Measurements from ENCODE around the gene LRMDA.

Gene LRMDA

DNA sequence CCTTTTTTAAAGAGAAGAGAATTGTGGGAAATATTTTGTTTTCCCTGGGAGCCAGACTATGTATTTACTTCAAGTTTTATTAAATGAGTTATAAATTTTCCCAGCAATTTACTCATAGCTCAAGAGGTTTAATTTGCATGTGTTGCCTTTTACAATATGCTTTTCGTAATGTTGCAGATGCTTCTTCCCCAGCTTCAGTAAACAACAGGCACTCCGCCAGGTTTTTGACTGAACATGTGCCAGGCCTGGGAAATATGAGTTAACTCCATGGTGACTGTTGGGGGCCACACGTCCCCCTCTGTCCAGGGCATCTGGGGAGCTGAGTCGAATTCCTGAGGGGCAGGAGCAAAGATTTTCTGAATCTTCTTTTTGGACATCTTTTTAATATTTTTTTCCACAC is 545.7 kb downstream of the LRMDA start:
- DNase-seq: no peak

DNA sequence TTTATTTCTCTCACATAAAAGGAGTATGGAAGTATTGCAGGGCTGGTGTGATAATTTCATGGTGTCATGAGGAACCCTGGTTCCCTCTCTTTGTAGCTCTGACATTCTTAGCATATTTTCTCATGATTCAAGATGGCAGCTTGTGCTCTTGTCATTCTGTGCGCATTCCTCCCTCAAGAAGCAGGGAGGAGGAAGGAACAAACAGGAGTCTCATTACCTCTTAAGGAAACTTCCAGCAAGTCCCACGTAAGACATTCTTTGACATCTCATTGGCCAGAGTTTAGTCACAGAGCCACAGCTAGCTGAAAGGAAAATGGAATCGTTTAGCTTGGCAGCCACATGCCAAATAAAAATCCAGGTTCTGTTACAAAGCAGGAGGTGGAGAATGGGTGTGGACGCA is 546.8 kb downstream of the LRMDA start:
- DNase-seq: no peak

DNA sequence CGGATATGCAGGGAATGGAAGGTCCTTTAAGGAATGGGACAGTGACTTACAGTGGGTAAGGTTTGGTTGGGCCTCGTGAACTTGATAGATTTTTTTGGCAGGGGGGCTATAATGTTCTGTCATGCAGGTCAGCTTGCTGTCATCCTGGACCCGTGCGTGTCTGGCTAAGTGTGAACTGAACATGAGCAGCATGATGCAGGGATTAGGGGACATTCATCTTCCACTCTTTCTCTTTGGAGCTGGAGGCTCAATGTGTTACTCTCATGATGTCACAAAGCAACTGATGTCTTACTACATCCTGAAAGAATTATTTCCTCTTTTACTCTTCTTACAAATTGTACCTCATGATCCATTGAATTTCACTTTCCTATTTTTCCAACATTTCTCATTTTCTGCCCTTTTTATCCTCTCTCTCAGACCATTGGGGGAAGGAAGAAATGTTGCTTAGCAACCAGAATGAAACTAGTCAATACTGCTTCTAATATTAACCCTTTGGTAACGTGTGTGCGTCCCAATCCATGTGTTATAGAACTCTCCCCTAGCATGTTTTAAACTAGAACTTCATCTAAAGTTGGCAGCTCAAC is 549.1 kb downstream of the LRMDA start:
- no peak for DNase-seq

DNA sequence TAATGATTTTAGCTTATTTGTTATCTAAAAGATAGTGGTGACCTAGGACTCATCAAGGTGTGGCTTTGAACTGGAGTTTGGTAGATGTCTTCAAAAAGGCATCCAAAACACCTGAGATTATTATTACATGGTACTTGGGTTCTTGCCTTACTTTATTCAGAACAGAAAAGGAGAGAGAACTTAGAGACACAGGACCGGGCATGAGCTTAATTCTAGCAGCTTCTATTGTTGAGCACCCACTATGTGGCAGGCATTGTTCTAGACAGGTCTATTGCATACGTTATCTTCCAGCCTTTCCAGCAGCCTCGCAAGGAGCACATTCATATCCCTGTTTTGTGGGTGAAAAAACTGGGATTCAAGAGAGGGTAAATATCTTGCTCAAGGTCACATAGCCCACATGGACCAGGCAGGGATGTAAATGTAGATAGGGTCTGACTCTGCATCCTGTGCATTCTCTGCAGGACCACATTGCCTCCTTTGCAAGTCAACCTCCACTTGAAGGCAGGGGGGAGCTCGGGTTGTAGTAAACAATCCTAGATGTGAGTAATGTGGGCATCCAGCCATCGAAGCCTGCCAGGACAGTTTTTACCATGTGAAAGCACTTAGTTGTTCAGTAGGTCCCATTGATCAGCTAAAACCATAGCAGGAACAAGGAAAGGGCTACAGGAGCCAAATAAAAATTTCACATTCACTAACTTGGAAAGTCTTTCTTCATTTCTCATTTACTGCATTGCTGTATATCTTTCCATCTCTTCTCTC is 551.4 kb downstream of the LRMDA start:
- no peak for DNase-seq

DNA sequence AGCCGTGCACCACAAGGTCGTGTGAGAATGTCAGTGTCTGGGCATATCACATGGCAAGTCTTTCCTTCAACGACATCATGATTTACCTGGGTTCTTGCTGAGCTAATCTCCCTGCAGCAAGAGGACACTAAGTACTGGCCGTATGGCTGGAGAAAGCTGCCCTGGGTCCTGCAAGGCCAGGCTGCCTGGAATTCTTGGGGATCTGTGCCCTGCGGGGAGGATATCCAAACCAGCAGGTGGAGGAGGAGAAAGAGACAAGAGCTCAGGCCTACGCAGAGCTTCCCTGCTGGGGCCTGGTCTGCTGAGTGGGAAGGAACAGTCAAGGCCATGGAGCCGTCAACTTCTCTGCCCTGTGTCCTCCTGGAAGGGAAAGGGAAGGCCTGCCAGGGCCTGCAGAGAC is 552.6 kb downstream of the LRMDA start:
- DNase-seq: no peak

DNA sequence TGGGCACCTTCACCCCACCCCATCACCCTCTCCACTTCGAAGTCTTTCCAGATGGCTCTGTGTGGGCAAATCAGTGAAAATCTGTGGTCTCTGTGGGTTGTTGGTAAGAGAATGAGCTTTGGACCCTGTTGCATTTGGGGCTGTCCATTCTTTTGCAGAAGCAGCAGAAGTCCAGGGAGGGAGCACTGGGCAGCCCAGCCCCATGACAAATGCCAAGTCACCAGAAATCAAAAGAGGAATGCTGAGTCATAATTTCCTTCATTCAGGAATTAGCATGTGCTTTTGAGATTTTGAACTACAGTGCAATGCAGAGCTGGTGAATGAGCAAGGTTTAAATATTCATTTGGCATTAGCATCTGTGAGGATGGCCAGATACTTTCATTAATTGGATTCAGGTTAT is 556.2 kb downstream of the LRMDA start:
- no peak for DNase-seq

DNA sequence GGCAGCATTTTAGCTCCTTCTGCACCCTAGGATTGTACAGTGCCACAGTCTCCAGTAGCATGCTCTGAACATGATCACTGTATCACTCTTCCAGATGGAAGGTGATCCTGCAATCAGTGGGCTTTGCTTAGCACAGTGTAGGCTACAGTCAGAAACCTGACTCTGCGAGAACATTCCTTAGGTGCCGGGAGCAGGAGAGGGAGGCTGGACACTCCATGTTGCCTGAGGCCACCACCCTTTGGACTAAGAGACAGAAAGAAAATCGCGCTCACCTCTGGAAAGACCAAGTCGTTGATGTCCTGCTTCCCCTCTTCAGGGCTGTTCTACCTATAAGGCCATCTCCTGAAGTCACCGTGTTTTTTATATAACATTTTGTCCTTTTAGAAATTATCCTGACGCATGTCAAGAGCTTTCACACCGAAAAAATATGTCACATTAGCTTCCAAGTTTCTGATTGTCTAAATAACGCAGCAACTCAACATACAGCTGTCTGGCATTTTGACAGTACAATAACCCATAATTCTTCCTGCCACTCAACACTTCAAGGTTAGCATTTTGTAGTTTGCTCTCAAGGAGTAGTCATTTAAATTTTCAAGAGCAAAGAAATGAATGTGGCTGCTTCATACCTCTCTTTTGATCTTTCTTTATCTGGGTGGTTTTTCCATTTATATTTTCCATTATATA is 563.1 kb downstream of the LRMDA start:
- DNase-seq: no peak

DNA sequence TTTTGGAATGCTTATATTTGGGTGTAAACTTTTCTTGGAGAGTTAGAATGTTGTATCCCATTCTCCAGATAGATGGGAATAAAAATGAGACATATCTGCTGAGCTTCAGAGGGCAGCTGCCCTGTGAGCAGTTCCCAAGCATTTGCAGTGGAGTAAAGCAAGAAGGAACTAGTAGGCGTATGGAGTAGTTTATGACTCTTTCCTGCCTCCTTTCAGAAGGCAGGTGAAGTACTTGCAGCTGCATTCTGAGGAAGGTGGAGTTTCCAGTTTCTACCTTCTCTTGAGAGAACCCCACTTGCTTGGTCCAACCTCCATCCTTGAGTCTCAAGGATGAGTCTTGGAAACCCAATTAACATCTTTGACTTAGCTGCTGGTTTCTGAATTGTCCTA is 563.6 kb downstream of the LRMDA start:
- no peak for DNase-seq

DNA sequence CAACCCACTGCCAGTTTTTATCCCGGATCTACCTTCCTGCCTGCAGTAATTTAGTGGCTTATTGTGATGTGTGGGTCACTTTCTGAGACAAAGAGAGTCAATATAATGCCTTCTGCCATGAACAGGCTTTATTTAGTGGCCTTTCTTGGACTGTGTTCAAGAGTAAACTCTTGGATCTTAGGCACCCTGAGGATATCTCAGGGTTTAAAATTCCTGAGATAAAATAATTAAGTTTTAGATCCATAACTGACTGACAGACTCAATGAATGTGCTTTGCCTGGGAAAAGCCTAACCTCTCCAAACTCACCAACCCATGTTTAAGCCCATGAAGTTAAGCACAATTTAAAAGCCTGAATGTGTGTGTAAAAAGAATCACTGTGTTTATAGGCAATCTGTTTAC is 564.3 kb downstream of the LRMDA start:
- DNase-seq: no peak

DNA sequence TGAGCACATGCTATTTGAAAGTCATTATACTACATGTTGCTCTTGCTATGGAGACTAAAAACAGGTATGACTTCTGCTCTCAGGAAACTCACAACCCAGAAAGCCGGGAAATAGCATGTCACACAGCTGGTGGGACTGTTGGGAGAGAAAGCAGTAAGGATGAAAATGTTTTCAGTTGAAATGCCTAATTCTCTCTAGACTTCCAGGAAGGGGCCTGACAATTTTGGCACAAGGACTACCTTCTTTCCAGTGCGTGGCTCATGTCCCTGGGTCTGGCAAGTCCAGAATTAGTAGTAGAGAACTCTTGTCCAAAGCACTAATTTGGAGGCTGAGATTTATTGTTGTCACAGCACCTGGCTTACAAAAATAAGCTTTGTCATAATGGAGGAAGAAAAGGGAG is 567.6 kb downstream of the LRMDA start:
- DNase-seq: no peak

DNA sequence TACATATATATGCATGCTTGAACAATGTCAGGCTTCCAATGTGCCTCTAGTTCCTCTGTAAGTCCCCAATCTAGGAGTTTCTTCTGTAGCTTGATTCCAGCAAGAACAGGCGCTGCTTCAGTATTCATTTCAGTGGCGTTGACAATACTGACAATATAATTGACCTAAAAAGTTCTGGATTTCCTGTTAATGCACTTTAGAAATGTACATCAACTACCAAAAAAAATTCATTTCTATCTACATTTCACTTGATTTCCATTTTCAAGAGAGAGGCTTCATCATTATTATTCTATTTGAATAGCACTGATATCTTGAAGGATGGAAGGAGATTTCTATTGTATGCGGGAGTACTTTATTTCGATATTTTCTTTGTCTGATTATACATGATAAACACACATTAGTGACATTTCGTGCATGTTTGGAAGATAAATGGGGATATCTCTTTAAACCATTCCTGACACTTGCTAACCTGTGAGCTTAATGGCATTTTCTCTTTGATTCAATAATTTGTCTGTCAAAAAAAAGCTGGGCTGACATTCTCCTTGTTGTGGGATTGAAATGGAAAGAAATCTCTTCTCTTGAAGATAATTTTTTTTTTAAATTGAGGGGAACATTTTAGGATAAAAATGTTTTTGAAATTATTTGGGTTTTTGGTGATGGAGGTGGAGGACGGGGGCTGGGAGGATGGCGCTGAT is 568.2 kb downstream of the LRMDA start:
- DNase-seq: no peak

DNA sequence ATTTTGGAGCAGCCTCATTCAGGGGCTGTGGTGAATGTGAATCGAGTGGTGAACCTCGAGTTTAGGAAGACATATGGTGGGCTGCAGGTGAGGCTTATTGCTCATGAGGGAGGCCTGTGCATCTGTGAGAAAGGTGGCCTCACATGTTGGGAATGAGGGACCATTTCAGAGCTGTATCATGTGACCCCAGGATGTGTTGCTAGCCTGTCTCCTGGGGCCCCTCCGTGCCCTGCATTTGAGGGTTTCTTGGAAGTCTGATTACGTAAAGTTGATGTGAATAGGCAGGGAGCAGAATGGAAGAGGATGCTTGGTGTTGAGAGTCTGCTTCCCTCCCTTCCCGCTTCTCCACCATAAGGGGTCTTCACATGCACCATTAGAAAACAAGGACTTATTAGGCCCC is 569.1 kb downstream of the LRMDA start:
- DNase-seq: no peak

DNA sequence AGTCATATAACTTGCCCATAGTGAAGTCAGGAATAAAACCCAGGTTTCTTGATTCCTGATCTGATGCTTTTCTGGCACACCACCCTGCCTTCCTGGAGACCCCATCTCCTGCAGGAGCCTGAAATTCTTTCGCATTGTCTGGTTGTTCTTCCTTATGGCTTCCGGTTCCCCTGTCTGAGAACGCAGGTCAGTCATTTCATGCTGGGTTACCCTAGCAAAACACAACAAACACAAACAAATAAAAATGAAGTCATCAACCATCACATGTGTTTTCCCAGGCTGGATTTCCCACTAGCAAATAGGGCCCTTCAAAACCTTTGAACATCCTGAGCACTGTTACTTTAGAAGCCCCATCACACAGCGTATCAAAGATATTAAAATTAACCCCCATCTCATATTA is 569.6 kb downstream of the LRMDA start:
- DNase-seq: no peak

DNA sequence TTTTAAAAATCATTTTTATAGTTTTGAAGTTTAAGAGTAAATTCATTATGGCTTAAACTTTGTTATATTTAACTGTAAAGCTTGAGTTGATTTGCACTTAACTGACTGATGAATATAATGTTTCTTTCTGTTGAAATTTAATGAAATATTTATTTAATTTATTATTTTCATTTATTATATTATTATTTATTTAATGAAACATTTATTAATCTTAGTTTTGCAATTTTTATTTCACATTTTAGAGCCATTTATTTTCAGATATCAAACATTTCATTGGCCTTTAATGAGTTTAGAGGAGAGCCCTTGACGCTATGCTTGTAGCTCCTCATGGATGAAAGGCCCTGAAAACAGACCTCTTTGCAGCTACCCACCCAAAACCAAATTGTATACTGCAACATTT is 570.0 kb downstream of the LRMDA start:
- DNase-seq: no peak

DNA sequence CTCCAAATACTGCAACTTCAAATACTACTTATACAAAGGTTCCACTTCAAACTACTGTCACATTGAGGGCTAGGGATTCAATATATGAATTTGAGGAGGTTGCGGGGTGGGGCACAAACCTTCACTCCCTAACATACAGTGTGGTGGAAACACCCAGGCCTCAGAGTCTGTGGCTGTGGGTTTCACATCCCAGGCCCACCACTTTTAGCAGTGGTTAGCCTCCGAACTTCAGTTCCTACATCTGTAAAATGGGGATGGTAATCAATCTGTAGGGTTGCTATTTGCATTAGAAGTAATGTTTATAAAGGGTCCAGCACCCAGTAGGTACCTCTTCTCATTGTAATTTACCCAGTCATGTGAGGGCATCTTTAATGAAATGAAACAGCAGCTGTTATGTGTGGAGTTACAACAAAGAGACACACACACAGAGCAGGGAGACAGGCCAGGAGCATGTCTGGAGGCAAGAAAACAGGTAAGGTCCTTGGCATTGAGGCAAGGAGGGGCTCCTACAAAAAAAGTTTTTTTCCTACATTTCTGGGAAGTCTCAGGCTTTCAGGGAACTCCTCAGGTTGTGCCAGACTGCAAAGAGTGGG is 570.9 kb downstream of the LRMDA start:
- no peak for DNase-seq

DNA sequence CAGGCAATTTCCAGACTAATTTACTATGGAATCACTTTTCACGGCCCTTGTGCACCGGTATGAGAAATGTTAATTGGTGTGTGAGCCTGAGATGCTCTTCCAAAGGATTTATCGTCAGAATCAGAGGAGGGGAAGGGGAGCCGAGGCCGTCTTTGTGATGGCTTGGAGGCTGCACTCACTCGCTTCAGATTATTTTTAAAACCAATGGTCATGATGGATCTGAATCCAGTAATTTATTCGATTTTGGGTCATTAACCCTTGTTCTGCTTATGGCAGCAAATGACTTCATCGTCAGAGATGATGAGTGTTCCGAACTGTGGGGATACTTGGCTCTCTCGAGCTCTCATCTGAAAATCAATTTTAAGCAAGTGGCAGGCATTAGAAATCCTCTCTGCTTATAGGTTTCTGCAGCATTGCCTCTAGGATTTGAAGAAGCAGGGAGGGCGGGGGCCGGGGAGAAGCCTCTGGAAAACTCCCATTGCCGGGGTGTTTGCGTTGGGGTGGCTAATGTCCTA is 576.3 kb downstream of the LRMDA start:
- DNase-seq: no peak

DNA sequence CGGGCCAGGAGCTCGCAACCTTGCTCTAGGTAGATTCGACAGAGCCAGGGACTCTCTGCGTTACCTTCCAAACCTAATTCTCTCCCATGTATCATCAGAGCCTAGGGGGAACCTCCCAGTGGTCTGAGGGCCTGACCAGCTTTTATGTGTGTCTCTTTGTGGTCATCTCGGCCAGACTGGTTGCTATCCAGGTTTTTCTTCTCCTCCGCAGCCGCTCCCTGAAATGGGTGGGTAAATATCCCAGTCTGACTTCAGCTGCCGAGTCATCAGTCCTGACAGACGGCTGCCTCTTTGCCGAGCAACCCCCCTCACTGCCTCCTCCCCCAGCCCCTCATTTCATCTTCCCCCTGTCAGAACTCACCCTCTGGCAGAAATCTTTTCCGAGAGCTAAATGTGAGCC is 578.1 kb downstream of the LRMDA start:
- DNase-seq: no peak

DNA sequence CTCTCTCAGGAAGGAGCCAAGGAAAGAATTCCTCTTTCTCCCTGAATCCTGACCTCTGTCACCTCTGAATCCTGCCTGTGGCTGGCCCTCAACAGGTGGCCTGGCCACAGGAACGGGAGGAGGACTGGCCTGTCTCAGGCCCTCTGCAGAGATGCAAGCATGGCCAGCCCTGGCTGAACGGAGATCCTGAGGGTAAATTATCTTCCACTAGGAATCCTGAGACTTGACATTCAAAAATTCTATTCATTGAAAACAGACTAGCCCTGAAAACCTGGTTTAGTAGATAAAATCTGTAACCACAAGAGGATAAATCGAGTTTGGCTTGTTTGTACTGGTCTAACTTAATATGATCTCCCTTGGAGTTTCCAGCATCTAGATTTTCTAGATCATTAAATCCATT is 579.3 kb downstream of the LRMDA start:
- DNase-seq: no peak

DNA sequence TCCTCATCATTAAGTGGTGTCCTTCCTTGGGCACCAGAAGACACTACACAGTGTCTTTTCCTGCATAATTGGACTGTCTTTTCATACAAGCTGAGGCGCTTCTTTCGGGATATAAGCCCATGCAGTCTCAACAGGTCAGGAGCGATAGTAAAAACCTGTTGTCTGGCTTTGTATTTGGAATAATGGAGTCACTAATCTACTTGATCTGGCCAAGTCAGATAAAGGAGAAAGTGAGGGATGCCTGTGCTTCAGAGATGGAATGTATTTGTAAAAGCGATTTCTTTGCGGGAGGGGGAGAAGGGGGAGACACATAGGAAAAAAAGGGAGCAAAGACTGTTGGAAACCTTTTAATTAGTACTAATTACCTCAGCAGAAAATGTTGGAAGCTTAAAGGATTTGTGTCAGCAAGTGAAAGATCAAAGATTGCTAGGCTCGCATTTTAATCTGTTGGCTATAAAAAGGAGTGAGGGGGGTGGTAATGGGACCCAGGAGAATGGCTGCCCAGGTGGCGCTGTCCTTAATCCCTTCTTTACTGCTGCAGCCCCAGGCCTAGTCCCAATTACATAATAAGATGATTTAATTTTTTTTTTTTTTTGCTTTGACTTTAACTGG is 581.4 kb downstream of the LRMDA start:
- DNase-seq: no peak

DNA sequence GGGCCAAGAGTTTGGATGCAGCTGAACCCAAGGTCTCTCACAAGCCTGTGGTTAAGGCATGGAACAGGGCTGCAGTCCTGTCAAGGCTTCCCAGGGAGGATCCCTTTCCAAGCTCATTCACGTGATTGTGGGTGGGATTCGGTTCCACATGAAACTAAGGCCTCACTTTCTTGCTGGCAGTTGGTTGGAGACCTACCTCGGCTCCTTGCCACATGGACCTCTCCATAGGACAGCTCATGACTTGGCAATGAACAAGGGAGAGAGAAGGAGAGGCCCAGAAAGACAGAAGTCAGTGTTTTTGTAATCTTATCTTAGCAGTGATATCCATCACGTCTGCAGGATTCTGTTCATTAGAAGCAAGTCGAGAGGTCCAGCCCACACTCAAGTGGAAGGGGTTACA is 583.8 kb downstream of the LRMDA start:
- no peak for DNase-seq

DNA sequence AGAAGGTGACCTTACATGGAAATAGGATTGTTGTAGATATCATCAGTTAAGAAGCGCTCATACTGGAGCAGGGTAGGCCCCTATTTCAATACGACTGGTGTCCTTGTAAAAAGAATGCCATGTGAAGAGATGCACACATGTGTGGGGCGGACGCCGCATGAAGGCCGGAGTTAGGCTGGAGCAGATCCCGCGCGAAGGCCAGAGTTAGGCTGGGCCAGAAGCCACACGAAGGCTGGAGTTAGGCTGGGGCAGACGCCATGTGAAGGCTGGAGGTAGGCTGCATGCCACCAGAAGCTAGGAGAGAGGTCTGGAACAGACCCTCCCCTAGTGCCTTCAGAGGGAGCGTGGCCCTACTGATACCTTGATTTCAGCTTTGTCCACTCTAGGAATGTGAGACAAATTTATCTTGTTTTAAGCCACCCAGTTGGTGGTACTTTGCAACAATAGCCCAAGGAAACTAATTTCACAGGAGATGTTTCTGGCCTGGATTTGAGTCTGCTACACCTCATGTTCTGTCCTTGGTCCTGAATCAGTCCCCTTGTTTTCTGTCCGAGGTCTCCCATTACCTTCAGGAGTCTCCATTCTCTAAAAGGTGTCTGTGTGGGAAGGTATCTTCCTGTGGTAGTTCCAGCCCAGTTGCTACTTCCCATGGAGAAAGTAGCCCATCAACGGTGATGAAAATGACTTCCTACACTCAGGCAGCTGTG is 585.8 kb downstream of the LRMDA start:
- no peak for DNase-seq
